Measurements from ENCODE around the gene CHODL.

GRCh38 chr21:18220498-18220897 is 24.1 kb upstream of the CHODL start:
- no peak for TF ChIP-seq POLR2A (IDR thresholded peaks at IDR 0.05)
- TF ChIP-seq CTCF (IDR thresholded peaks at IDR 0.05 in 4 of 5, conservative IDR thresholded peaks at IDR 0.05 in 1 of 5): no peak
